GM19397 (cell line): ENCODE results near the gene PBRM1.

Source experiments
- ATAC-seq: cut with Tn5 transposase; IDR thresholded peaks from one replicate; pipeline ENCODE4 v1.9.1; 2021; ENCODE audit warnings: mild to moderate bottlenecking, moderate library complexity; ENCODE audit not compliant: unreplicated experiment

Gene PBRM1

GRCh38 chr3:52574056-52574965 is 111.4 kb downstream of the PBRM1 start:
- ATAC-seq, result no peak

GRCh38 chr3:52572221-52572620 is 113.5 kb downstream of the PBRM1 start:
- ATAC-seq, result no peak

- ATAC-seq, result no peak
Measured at GRCh38 chr3:52570076-52570475, 115.6 kb downstream of the PBRM1 start.

- no peak for ATAC-seq
Measured at GRCh38 chr3:52568069-52568468, 117.6 kb downstream of the PBRM1 start.

GRCh38 chr3:52563984-52564383 is 121.7 kb downstream of the PBRM1 start:
- no peak for ATAC-seq

- no peak for ATAC-seq
Measured at GRCh38 chr3:52561028-52561747, 124.5 kb downstream of the PBRM1 start.

GRCh38 chr3:52558436-52558835 is 127.3 kb downstream of the PBRM1 start:
- no peak for ATAC-seq

GRCh38 chr3:52557011-52557960 is 128.4 kb downstream of the PBRM1 start:
- no peak for ATAC-seq

- ATAC-seq, result no peak
Measured at GRCh38 chr3:52555056-52555455, 130.7 kb downstream of the PBRM1 start.

- no peak for ATAC-seq
Measured at GRCh38 chr3:52554026-52554755, 131.5 kb downstream of the PBRM1 start.

GRCh38 chr3:52552089-52552488 is 133.6 kb downstream of the PBRM1 start:
- no peak for ATAC-seq

GRCh38 chr3:52551118-52551517 is 134.6 kb downstream of the PBRM1 start:
- ATAC-seq, result no peak

- ATAC-seq, result no peak
Measured at GRCh38 chr3:52547143-52547542, 138.6 kb downstream of the PBRM1 start.

GRCh38 chr3:52546111-52546901 is 139.4 kb downstream of the PBRM1 start:
- no peak for ATAC-seq

- ATAC-seq, result no peak
Measured at GRCh38 chr3:52544937-52545336, 140.8 kb downstream of the PBRM1 start.

- ATAC-seq, result no peak
Measured at GRCh38 chr3:52541050-52541449, 144.7 kb downstream of the PBRM1 start.

GRCh38 chr3:52539010-52539653 is 146.6 kb downstream of the PBRM1 start:
- ATAC-seq, result no peak

GRCh38 chr3:52537726-52538421 is 147.8 kb downstream of the PBRM1 start:
- ATAC-seq, result no peak
